NCI-H1105 treated with DMSO at 0.1 percent for 48 hours (cell line): ENCODE measurements around the gene RPS5.
A peak's percentile ranks its signal among the peaks of the same experiment; 100 is the strongest.
"Not testable (repeated sequence)": the region's sequence is repeated elsewhere in the genome, so short reads cannot be mapped to it uniquely, and the experiment has no call there.

Experiments
- DNase-seq: peaks from one replicate; lab custom pipeline; 2025; lab: John Stamatoyannopoulos, UW

The RPS5 gene

GRCh38 chr19:58385891-58386575 is 1.0 kb upstream of the RPS5 start:
- DNase-seq, result no peak

- DNase-seq, result no peak
Measured at GRCh38 chr19:58387338-58388174, 487 bp downstream of the RPS5 start.

GRCh38 chr19:58388175-58388526 is 1.1 kb downstream of the RPS5 start:
- no peak for DNase-seq

GRCh38 chr19:58392945-58393724 is 6.1 kb downstream of the RPS5 start:
- DNase-seq, result no peak

GRCh38 chr19:58393725-58394033 is 6.6 kb downstream of the RPS5 start:
- no peak for DNase-seq

GRCh38 chr19:58394821-58395219 is 7.8 kb downstream of the RPS5 start:
- DNase-seq, result no peak

- DNase-seq, result no peak
Measured at GRCh38 chr19:58395220-58395978, 8.3 kb downstream of the RPS5 start, which contains the start of gene RNF225. Gene RNF225, plus strand, starts transcription at chr19:58395656. Its CDS starts 434 bp downstream, at chr19:58396090.

- DNase-seq, result no peak
Measured at GRCh38 chr19:58395979-58396627, 9.0 kb downstream of the RPS5 start.

- no peak for DNase-seq
Measured at GRCh38 chr19:58396691-58397532, 9.8 kb downstream of the RPS5 start.

GRCh38 chr19:58397533-58398037 is 10.5 kb downstream of the RPS5 start:
- DNase-seq, result no peak

- DNase-seq, result no peak
Measured at GRCh38 chr19:58398087-58398486, 11.0 kb downstream of the RPS5 start.

GRCh38 chr19:58398545-58398944 is 11.5 kb downstream of the RPS5 start:
- DNase-seq, result no peak

GRCh38 chr19:58399903-58400302 is 12.8 kb downstream of the RPS5 start:
- DNase-seq, result no peak

GRCh38 chr19:58400316-58400915 is 13.3 kb downstream of the RPS5 start:
- no peak for DNase-seq

GRCh38 chr19:58400916-58401839 is 14.1 kb downstream of the RPS5 start:
- DNase-seq, result peak; percentile 98

- no peak for DNase-seq
Measured at GRCh38 chr19:58401840-58402421, 14.9 kb downstream of the RPS5 start.

- DNase-seq, result not testable (repeated sequence)
Measured at GRCh38 chr19:58403920-58404478, 16.9 kb downstream of the RPS5 start.
